NT2/D1 (cell line): Measurements from ENCODE around the gene ZBTB18.
A peak's percentile ranks its signal among the peaks of the same experiment; 100 is the strongest.

Source experiments
- DNase-seq: peaks from one replicate; pipeline ENCODE4 v3.0.0-alpha.2; 2011; ENCODE audit warnings: low read depth, low spot score
- H3K27me3 ChIP-seq: 2 replicates; pipeline ENCODE4 v1.6.0; 2011; ENCODE audit warnings: mild to moderate bottlenecking; ENCODE audit not compliant: insufficient read length, insufficient read depth
- H3K36me3 ChIP-seq: 2 replicates; pipeline ENCODE4 v1.6.1; 2011; ENCODE audit warnings: mild to moderate bottlenecking, low read length, mixed read lengths; ENCODE audit not compliant: insufficient read depth, insufficient read length
- H3K4me1 ChIP-seq: 2 replicates; pipeline ENCODE4 v1.5.1; 2011; ENCODE audit not compliant: insufficient read depth, insufficient read length
- H3K4me3 ChIP-seq: 2 replicates; pipeline ENCODE4 v1.5.1; 2011; ENCODE audit warnings: low read depth; ENCODE audit not compliant: insufficient read length
- H3K9ac ChIP-seq: 2 replicates; pipeline ENCODE4 v1.6.0; 2011; ENCODE audit warnings: low read depth; ENCODE audit not compliant: insufficient read length
- H3K9me3 ChIP-seq: 2 replicates; pipeline ENCODE4 v1.5.1; 2011; ENCODE audit warnings: mild to moderate bottlenecking, low read length; ENCODE audit not compliant: insufficient read depth
- SUZ12 ChIP-seq: IDR thresholded peaks from 2 replicates; pipeline ENCODE4 v1.6.1; 2011; ENCODE audit not compliant: insufficient read length, insufficient read depth; ENCODE audit errors: extremely low read depth
- YY1 ChIP-seq: IDR thresholded peaks from 2 replicates; pipeline ENCODE4 v1.6.1; 2011; ENCODE audit not compliant: insufficient read length, insufficient read depth
- ZNF274 ChIP-seq: IDR thresholded peaks from 2 replicates; pipeline ENCODE4 v1.6.1; 2011; ENCODE audit warnings: mild to moderate bottlenecking, low read depth, low read length

The ZBTB18 gene

DNA sequence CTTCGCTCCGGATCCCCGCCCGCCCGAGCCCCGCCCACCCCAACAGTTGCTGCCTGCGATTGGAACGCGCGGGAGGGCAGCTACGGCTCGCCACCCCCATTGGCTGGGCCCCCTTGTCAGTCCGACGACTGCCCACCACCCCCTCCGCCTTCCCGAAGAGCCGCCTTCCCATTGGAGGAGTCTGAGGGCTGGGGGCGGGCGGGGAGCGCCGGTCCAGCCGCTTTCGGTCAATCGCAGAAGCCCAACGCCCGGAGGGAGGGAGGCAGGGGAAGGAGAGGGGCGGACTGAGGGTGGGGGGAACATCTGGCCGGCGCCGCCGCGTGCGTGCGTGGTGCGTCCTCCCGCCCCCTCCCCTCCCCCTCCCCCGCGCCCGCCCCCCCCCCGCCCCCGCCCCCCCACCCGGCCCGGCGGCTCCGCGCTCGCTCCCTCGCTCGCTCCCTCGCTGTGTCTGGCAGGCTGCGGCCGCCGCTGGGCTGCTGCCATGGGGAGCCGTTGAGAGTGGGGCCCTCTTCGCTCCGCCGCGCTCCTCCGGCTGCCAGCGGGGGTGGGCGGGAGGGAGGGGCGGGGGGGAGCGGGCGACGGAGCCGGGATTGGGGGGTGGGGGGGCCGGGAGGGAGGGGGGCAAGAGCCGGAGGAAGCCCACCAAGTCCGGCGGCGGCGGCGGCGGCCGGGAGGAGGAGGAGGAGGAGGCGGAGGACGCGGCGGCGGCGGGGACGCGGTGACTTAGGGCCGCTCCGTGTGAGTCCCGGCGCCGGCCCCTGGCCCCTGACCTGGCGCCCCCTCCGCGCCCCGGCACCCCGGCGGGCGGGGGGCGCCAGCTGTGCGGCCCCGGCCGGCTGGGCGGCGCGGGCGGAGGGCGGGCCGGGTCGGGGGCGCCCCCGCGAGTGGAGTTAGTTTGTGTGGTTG is 2.6 kb upstream of the ZBTB18 start:
- Histone ChIP-seq H3K4me1 (no peaks in the 10 kb centered on the region), H3K9ac (no peak overlapping the region), H3K27me3 (peaks cover 2% of the 10 kb centered on the region), H3K9me3 (no peaks in the 10 kb centered on the region), H3K36me3 (peaks cover 1% of the 10 kb centered on the region), H3K4me3 (no peak overlapping the region)
- DNase-seq, result peak; percentile 100
- TF ChIP-seq YY1 (no peak), ZNF274 (no peak), SUZ12 (no peak)

DNA sequence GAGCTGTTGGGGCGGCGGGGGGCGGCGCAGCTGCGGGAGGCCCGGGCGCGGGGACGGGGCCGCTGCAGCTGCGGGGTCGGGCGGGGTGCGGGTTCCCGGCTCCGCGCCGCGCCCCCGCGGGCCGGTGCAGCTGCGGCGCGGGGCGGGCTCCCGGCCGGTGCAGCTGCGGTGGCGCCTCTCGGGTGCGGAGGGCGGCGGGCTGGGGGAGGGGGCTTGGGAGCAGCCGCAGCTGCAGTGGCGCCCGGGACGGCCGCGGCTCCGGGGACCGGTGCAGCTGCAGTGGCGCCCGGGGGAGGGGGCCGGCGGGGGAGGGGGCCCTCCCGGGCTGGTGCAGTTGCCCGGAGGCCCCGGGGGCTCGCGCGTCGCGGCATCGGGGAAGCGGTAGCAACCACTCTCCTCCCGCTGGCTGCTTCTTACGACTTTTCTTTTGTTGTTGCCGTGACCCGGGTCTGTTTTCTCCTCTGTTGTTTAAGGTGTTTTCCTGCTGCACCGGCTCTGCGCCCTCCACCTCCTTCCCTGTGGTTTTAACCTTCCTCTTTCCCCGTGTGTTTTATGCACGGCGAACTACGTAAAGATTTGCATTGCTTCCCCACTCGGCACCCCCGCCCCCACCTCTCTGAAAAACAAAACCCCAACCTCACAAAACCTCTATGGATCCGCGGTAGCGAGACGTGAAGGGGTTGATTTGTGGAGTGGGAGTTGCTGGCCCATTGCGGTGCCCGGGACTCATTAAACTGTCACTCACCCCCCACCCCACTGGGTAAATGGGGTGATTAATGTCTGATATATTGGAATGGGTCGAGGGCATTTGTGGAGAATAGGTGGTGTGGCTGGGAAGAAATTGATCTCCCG is 1.7 kb upstream of the ZBTB18 start:
- Histone ChIP-seq H3K36me3 (peaks cover 10% of the 10 kb centered on the region), H3K9ac (peak overlapping the region; percentile 81), H3K9me3 (no peaks in the 10 kb centered on the region), H3K4me1 (no peaks in the 10 kb centered on the region), H3K27me3 (peaks cover 2% of the 10 kb centered on the region), H3K4me3 (peak overlapping the region; percentile 76)
- no peak for DNase-seq
- TF ChIP-seq YY1 (no peak), ZNF274 (no peak), SUZ12 (no peak)

DNA sequence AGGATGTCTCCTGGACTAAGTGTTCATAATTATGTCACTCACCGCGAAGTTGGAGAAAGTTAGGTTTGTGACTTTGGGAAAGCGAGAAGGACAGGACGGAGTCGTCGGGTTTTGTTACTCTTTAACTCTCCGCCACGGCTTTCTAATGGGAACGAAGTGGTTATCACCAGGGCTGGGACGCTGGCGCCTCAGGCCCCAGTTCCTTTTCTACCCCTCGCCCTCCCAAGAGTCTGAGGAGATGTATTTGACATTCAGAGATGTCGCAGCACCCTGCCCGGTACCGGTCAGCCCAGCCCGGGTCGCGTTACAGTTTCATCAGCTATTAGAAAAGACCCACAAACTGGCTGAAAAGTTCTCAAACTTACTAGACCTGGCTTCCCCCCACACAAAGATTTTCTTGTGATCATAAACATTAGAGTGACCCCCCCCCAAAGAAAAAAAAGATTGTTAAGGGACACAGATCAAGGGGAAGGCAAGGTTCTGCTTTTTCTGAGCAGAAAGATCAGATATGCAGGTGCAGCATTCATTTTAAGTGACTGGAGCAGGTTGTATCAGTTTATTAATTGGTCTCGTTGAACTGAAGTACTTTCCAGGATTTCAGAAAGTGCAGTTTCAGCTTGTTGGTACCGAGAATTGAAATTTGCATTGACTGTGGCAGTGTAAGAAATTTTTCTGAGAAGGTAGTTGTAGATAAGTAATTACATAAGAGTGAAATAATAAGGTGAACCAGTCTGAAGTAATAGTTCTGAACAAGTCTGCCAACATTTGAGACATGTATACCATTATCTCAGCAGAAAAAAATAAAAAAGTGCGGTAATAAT is 859 bp upstream of the ZBTB18 start:
- peak overlapping the region; percentile 81 for H3K9ac ChIP-seq
- no peak for DNase-seq
- H3K27me3 ChIP-seq, result peaks cover 2% of the 10 kb centered on the region
- TF ChIP-seq SUZ12, result no peak
- no peak for TF ChIP-seq ZNF274
- TF ChIP-seq YY1, result no peak
- peak overlapping the region; percentile 76 for H3K4me3 ChIP-seq
- no peaks in the 10 kb centered on the region for H3K4me1 ChIP-seq
- H3K36me3 ChIP-seq, result peaks cover 18% of the 10 kb centered on the region
- H3K9me3 ChIP-seq, result no peaks in the 10 kb centered on the region

DNA sequence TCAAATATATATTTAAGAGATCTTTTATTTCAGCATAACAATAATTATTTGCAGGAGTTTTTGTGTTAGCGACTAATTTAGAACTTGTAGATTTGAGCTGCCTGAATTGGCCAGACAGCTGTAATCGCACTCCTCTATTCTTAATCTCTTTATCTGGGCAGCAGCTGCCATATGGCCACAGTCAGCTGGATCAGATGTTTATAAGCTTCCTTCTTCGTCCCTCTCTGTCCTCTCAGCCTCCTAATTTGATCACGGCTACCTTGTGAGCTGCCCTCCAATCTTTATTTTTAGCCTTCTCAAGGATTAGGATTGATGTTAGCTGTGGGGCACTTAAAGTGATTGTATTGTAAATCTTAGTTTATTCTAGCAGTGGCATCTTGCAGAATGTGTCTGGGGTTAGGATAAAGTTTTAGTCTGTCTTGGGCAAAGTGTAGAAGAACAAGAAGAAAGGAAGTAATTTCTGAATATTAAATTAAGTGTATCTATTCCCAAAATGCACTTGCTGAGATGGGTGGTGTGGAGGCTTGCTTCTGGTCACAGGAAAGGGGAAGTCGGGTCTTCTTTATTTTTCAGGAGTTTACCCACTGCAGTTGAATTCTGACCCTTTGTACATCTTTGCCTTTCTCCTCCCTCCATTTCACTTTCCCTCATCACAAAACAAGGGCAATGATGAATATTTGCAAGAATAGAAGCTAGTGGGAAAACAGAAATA is 1.1 kb downstream of the ZBTB18 start:
- no peak for DNase-seq
- H3K36me3 ChIP-seq, result peaks cover 27% of the 10 kb centered on the region
- no peaks in the 10 kb centered on the region for H3K27me3 ChIP-seq
- no peaks in the 10 kb centered on the region for H3K4me1 ChIP-seq
- H3K4me3 ChIP-seq, result no peak overlapping the region
- H3K9ac ChIP-seq, result no peak overlapping the region
- H3K9me3 ChIP-seq, result no peaks in the 10 kb centered on the region
- TF ChIP-seq ZNF274 (no peak), SUZ12 (no peak), YY1 (no peak)

DNA sequence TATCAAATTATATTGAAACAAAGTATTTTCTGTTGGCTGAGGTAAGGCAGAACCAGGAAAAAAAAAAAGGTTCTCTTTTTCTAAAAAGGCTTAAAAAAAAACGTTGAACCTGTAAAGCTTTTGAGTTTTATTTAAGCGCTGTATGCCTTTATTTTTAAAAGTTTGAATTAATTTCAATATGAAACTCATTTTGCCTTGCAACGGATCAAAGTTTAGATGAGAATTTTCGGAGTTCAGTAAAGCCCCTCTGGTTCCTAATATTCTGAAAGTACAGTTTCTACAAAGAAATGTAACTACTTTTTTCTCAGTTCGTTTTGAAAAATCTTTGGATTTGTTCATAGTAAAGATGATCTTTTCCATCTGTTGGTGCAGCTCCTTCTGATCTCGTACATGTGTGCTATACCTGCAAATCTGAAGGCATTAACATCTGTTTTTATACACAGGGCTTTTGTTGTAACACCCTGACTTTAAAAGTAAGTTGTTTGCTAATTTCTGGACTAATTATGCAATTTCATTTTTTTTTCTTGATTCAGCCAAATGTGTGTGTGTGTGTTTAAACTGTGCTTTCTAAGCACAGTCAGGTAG is 1.7 kb downstream of the ZBTB18 start:
- Histone ChIP-seq H3K36me3 (peaks cover 30% of the 10 kb centered on the region), H3K4me1 (no peaks in the 10 kb centered on the region), H3K9ac (no peak overlapping the region), H3K9me3 (no peaks in the 10 kb centered on the region), H3K4me3 (no peak overlapping the region), H3K27me3 (no peaks in the 10 kb centered on the region)
- TF ChIP-seq SUZ12, result no peak
- DNase-seq, result no peak

DNA sequence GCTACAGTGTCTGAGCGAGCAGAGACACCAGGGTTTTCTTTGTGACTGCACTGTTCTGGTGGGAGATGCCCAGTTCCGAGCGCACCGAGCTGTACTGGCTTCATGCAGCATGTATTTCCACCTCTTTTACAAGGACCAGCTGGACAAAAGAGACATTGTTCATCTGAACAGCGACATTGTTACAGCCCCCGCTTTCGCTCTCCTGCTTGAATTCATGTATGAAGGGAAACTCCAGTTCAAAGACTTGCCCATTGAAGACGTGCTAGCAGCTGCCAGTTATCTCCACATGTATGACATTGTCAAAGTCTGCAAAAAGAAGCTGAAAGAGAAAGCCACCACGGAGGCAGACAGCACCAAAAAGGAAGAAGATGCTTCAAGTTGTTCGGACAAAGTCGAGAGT is 2.7 kb downstream of the ZBTB18 start:
- TF ChIP-seq SUZ12 (no peak), YY1 (no peak), ZNF274 (no peak)
- no peak overlapping the region for H3K9ac ChIP-seq
- no peaks in the 10 kb centered on the region for H3K9me3 ChIP-seq
- H3K4me1 ChIP-seq, result no peaks in the 10 kb centered on the region
- no peak for DNase-seq
- no peaks in the 10 kb centered on the region for H3K27me3 ChIP-seq
- H3K4me3 ChIP-seq, result no peak overlapping the region
- peaks cover 30% of the 10 kb centered on the region for H3K36me3 ChIP-seq
